IPS-15b (cell line): Measurements from ENCODE around the gene VPS33A.
A peak's percentile ranks its signal among the peaks of the same experiment; 100 is the strongest.
"Not testable (repeated sequence)": the region's sequence is repeated elsewhere in the genome, so short reads cannot be mapped to it uniquely, and the experiment has no call there.

Experiments
- H3K27me3 ChIP-seq: one replicate; pipeline ENCODE4 v1.6.1; 2013; ENCODE audit warnings: low read length; ENCODE audit not compliant: control insufficient read depth, insufficient read depth
- H3K36me3 ChIP-seq: one replicate; pipeline ENCODE4 v1.6.1; 2013; ENCODE audit warnings: low read length; ENCODE audit not compliant: control insufficient read depth, insufficient read depth
- H3K4me1 ChIP-seq: one replicate; pipeline ENCODE4 v1.6.1; 2013; ENCODE audit warnings: mild to moderate bottlenecking, low read length; ENCODE audit not compliant: control insufficient read depth, insufficient read depth
- H3K4me3 ChIP-seq: one replicate; pipeline ENCODE4 v1.5.1; 2013; ENCODE audit warnings: low read depth, low read length
- H3K9ac ChIP-seq: one replicate; pipeline ENCODE4 v1.6.1; 2013; ENCODE audit warnings: low read depth, mild to moderate bottlenecking, low read length
- H3K9me3 ChIP-seq: one replicate; pipeline ENCODE4 v1.6.1; 2013; ENCODE audit warnings: mild to moderate bottlenecking, low read length; ENCODE audit not compliant: control insufficient read depth, insufficient read depth

Gene VPS33A

DNA sequence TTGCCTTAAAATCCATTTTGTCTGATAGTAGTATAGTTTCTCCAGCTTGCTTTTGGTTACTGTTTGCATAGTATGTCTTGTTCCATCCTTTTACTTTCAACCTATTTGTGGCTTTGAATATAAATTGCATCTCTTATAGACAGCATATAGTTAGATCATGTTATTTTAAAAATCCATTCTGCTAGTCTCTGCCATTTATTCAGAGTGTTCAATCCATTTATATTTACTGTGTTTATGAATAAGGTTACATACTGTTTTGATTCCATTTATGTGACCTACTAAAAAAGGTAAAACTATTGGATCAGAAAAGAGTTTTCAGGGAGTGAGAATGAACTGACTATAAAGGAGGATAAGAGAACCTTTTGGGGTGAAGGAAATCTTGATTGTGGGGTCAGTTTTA is 29.6 kb upstream of the VPS33A start:
- no peaks in the 10 kb centered on the region for H3K4me1 ChIP-seq
- H3K9me3 ChIP-seq = no peaks in the 10 kb centered on the region
- H3K9ac ChIP-seq = no peak overlapping the region
- H3K4me3 ChIP-seq = no peak overlapping the region
- no peaks in the 10 kb centered on the region for H3K27me3 ChIP-seq
- H3K36me3 ChIP-seq = no peaks in the 10 kb centered on the region

DNA sequence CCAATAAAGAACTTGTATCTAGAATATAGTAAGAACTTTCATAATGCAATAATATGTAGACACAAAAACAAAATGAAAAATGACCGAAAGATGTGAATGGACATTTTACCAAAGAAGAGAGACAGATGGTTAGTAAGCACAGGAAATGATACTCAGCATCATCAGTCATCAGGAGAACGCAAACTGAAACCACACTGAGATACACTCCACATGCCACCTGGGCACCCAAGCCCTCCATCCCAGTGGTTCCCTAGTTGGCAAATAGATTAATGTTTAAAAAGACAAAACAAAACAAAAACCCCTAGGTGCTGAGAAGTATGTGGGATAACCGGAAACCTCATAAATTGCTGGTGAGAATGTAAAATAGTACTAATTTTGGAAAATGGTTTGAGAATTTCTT is 26.8 kb upstream of the VPS33A start:
- Histone ChIP-seq H3K36me3 (no peaks in the 10 kb centered on the region), H3K4me3 (no peak overlapping the region), H3K4me1 (no peaks in the 10 kb centered on the region), H3K9ac (no peak overlapping the region), H3K9me3 (no peaks in the 10 kb centered on the region), H3K27me3 (no peaks in the 10 kb centered on the region)

DNA sequence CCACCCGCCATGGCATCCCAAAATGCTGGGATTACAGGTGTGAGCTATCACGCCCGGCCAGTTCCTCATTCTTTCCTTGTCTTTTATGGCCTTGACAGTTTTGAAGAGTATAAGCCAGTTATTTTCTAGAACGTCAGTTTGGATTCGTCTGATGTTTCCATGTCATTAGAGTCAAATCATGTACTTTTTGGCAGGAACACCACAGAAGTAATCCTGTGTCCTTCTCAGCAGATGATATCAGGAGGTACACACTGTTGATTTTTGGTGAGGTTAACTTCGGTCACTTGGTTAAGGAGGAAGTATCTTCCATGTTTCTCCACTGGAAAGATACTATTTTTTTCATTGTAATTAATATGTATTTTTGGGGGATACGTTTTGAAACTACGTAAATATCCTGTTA is 25.1 kb upstream of the VPS33A start:
- no peak overlapping the region for H3K4me3 ChIP-seq
- no peak overlapping the region for H3K9ac ChIP-seq
- H3K36me3 ChIP-seq = no peaks in the 10 kb centered on the region
- no peaks in the 10 kb centered on the region for H3K9me3 ChIP-seq
- no peaks in the 10 kb centered on the region for H3K27me3 ChIP-seq
- no peaks in the 10 kb centered on the region for H3K4me1 ChIP-seq

DNA sequence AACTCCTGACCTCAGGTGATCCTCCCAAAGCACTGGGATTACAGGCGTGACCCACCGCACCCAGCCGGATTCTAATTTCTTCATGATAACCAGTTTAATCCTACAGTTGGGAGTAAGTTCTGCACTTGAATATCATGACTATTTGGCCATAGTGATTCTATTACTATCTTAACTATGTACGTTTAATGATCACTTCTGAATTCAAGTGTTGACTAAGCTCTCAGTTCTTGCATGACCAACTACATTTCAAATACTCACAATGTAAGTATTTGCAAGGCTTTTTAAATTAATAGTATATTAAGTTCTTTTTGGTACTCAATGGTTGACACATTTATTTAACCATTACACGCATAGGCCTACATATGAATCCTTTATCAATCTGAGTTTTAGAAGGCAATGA is 17.4 kb upstream of the VPS33A start:
- peaks cover 2% of the 10 kb centered on the region for H3K4me1 ChIP-seq
- no peak overlapping the region for H3K9ac ChIP-seq
- H3K9me3 ChIP-seq = no peaks in the 10 kb centered on the region
- H3K36me3 ChIP-seq = no peaks in the 10 kb centered on the region
- no peaks in the 10 kb centered on the region for H3K27me3 ChIP-seq
- H3K4me3 ChIP-seq = no peak overlapping the region

DNA sequence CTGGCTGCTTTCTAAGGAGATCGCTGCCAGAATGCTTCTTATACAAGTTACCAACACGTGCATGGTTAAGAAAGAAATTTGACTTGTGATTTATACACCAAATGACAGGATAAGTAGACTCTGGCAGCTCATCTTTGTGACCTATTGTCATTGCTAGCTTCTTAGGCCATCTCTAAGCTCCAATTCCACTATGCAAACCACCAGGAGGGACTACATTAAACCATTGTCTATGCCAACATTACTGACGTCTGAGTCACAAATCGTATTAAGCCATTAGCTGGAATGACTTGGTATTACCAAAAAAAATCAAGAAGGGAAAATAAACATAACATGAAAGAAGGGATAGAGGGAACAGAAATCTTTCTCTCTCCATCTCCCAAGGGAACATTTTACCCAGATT is 15.8 kb upstream of the VPS33A start:
- H3K9ac ChIP-seq = no peak overlapping the region
- no peaks in the 10 kb centered on the region for H3K36me3 ChIP-seq
- H3K27me3 ChIP-seq = no peaks in the 10 kb centered on the region
- peaks cover 2% of the 10 kb centered on the region for H3K4me1 ChIP-seq
- no peak overlapping the region for H3K4me3 ChIP-seq
- no peaks in the 10 kb centered on the region for H3K9me3 ChIP-seq

DNA sequence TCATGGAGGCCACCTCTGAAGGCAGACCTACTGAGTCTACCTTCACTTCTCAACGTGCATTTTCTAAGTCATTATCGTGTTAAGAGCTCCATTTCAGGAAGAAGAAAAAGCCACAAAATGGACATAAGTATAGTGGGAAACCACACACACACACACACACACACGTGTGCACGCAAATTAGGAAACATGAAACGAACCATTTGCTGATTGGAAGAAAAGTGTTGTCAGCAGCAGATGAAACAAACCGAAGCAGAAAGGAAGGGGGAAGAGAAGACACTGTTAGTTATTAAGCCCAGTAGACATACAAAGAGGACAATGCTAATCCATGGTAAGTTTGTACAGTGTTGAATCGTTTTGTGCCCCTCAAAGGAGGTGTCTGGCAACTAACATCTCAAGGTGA is 9.9 kb upstream of the VPS33A start:
- H3K4me1 ChIP-seq = no peaks in the 10 kb centered on the region
- no peaks in the 10 kb centered on the region for H3K27me3 ChIP-seq
- H3K9ac ChIP-seq = no peak overlapping the region
- H3K9me3 ChIP-seq = no peaks in the 10 kb centered on the region
- no peak overlapping the region for H3K4me3 ChIP-seq
- no peaks in the 10 kb centered on the region for H3K36me3 ChIP-seq

DNA sequence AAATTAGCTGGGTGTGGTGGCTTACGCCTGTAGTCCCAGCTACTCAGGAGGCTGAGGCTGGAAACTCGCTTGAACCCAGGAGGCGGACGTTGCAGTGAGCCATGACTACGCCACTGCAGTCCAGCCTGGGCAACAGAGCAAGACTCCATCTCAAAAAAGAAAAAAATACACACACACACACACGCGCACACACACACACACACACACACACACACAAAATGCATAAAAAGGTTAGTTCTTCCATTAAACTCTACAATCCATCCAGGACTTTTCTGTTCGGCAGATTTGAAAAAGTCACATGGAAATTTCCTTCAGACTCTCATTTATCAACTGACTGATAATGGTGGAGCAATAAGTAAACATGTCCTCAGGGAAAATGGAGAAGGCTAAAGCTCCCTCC is 9.2 kb upstream of the VPS33A start:
- no peaks in the 10 kb centered on the region for H3K27me3 ChIP-seq
- no peak overlapping the region for H3K9ac ChIP-seq
- H3K36me3 ChIP-seq = no peaks in the 10 kb centered on the region
- no peaks in the 10 kb centered on the region for H3K4me1 ChIP-seq
- no peaks in the 10 kb centered on the region for H3K9me3 ChIP-seq
- H3K4me3 ChIP-seq = no peak overlapping the region

DNA sequence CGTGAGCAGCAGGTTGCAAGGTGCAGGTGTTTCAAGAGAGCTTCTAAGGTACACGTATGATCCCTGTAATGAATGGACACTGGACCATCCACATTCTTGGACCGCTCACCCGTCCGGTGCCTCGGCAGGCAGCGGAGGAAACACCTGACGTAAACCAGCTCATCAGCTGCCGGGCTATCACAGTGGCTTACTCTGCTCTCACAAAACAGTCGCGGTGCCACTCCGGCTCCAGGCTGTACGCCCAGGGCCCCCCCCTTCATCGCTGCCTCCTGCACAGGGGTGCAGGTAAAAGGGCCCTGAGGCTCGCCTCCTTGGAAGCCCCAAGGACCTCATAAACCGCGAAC is 436 bp downstream of the VPS33A start:
- Histone ChIP-seq H3K4me1 (no peaks in the 10 kb centered on the region), H3K9ac (peak overlapping the region; percentile 84), H3K4me3 (peak overlapping the region; percentile 94), H3K27me3 (no peaks in the 10 kb centered on the region), H3K36me3 (no peaks in the 10 kb centered on the region), H3K9me3 (no peaks in the 10 kb centered on the region)

DNA sequence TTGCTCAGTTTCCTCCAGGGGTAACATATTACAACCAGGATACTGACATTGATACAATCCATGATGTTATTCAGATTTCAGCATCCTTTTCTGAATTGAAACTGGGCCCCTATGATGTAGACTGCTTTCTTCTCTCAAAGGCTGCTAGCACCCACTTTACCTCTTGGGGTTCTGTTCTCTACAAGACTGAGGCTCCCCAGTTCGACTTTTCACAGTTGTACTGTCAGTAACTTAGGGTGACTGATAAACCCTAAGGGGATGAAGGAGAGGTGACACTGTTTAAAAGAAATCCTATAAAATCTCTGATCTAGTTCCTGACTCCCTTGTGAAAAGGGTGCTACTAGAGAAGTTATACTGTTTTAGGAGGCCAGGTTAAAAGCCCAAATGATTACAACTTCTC is 818 bp downstream of the VPS33A start:
- no peaks in the 10 kb centered on the region for H3K9me3 ChIP-seq
- no peaks in the 10 kb centered on the region for H3K27me3 ChIP-seq
- H3K9ac ChIP-seq = peak overlapping the region; percentile 84
- peak overlapping the region; percentile 94 for H3K4me3 ChIP-seq
- H3K4me1 ChIP-seq = no peaks in the 10 kb centered on the region
- H3K36me3 ChIP-seq = no peaks in the 10 kb centered on the region

DNA sequence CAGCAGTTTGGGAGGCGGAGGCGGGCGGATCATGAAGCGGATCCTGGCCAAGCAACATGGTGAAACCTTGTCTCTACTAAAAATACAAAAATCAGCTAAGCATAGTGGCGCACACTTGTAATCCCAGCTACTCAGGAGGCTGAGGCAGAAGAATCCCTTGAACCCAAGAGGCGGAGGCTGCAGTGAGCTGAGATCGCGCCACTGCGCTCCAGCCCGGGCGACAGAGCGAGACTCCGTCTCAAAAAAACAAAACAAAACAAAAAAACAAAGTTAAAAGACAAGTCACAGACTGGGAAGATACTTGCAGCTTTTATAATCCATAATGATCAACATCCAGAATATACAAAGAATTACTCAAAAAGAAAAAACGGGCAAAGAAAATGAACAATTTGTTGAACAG is 5.6 kb downstream of the VPS33A start:
- H3K36me3 ChIP-seq, H3K4me3 ChIP-seq, H3K9me3 ChIP-seq, H3K4me1 ChIP-seq, H3K27me3 ChIP-seq, H3K9ac ChIP-seq: not testable (repeated sequence)

DNA sequence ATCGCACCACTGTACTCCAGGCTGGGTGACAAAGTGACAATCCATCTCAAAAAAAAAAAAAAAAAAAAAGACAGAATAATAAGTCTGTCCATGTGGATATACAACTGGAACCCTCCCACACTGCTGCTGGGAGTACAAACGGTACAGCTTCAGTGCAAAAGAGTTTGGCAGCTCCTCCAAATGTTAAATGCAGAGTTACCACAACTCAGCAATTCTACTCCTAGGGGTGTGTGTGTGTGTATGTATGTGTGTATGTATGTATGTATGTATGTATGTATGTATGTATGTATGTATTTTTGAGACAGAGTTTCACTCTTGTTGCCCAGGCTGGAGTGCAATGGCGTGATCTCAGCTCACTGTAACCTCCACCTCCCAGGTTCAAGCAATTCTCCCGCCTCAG is 7.4 kb downstream of the VPS33A start:
- H3K9ac ChIP-seq, H3K27me3 ChIP-seq, H3K36me3 ChIP-seq, H3K4me1 ChIP-seq, H3K4me3 ChIP-seq, H3K9me3 ChIP-seq: not testable (repeated sequence)

DNA sequence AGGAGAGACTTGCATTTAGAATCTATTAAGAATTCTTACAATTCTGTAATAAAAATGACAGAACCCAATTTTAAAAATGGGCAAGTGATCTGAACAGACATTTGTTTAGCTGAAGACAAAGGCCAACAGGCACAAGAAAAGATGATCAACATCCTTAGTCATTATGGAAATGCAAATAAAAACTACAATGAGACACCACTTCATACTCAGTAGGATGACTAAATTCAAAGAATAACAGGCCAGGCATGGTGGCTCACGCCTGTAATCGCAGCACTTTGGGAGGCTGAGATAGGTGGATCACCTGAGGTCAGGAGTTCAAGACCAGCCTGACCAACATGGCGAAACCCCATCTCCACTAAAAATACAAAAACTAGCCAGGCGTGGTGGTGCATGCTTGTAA is 7.8 kb downstream of the VPS33A start:
- not testable (repeated sequence) for H3K4me3 ChIP-seq, H3K36me3 ChIP-seq, H3K9ac ChIP-seq, H3K27me3 ChIP-seq, H3K4me1 ChIP-seq, H3K9me3 ChIP-seq

DNA sequence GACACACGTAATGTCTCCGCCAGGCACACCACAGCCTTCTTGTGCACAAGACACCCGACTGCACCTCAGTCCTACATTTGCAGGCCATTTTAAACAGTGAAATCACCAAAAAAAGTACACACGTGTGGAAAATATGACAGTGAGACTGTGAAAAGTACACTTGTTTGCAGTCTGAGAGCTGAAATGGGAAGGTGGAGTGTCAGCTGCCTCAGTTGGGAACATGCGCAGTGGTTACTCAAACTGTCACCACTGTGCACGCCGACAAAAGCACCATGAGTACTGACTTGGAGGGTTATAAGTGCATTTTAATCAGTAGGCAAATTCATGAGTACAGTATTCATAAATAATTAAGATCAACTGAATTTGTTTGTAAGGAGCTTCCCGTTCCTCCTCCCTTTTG is 15.8 kb downstream of the VPS33A start:
- no peak overlapping the region for H3K9ac ChIP-seq
- H3K4me1 ChIP-seq = no peaks in the 10 kb centered on the region
- H3K9me3 ChIP-seq = no peaks in the 10 kb centered on the region
- H3K4me3 ChIP-seq = no peak overlapping the region
- no peaks in the 10 kb centered on the region for H3K27me3 ChIP-seq
- H3K36me3 ChIP-seq = no peaks in the 10 kb centered on the region
